ENCODE results near the gene RRM2. TPM values are rescaled to one million over a fixed set of nuclear protein-coding genes. Genes with fewer than 3 reads are reported as not detected.
A peak's percentile ranks its signal among the peaks of the same experiment; 100 is the strongest.

Gene RRM2
- total RNA-seq, 1 donor from 2014 or later = 328 TPM

DNA sequence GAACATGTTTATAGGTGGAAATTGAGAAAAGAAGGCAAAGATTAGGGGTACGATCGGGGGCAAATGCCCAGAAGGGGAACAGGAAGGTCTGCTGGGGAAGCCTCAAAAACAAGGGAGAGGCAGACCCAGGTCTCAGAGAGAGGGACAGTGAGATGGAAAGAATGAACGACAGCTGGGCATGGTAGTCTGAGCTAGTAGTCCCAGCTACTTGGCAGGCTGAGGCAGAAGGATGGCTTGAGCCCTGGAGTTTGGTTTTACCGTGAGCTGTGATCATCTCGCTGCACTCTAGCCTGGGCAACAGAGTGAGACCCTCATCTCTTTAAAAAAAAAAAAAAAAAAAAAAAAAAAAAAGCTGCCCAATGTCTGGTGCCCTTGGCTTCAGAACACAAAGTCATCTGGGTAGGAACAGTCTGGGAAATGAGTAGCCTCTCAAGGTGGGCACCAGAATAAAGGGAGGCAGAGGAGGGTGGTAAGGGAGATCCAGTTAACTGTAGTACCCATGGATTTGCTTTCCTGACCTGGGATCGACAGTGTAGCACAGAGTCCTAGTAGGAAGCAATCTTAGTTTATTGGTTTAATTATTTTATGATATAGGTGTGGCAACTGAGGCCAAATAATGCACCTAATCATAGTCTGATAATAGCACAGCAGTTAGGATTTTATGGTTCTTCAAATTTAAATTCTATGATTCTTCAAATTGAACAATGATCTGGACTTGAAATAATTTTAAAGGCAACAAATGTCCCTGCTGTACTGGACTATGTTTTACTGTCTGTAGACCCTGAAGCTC, 3.5 kb downstream of the RRM2 start:
- Mint-ChIP-seq H3K27me3 (ENCODE audit: insufficient read depth) (no peaks in the 10 kb centered on the region), H3K4me3 (peak overlapping the region; percentile 94), H3K36me3 (ENCODE audit: low read depth) (peaks cover 58% of the 10 kb centered on the region), H3K27ac (peak overlapping the region; percentile 93), H3K4me1 (ENCODE audit: low read depth) (peaks cover 78% of the 10 kb centered on the region), H3K9me3 (no peaks in the 10 kb centered on the region)
- no peak for DNase-seq (ENCODE audit: low spot score)
- intact Hi-C loops (cut with micrococcal nuclease) = loop anchor here (2.0 kb wide), 1 partner anchor 205 kb away; no protein-coding TSS in a partner anchor

DNA sequence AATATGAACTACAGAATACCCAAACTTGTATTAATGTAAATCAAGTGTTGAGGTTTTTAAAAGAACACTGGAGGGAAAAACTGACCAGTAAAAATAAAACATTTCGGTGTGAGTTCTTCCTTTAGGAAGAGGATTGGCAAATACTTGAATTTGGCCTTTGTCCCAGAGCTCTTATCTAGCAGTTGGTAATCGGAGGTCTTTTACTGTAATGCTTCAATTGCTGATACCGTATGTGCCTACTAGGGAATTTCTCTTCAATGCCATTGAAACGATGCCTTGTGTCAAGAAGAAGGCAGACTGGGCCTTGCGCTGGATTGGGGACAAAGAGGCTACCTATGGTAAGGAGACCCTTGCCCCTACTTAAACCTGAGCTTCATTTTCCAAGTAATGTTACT, 4.1 kb downstream of the RRM2 start:
- peak overlapping the region; percentile 56 for H3K4me3 Mint-ChIP-seq
- peaks cover 61% of the 10 kb centered on the region for H3K36me3 Mint-ChIP-seq (ENCODE audit: low read depth)
- intact Hi-C loops (cut with micrococcal nuclease) = no loop called here
- no peaks in the 10 kb centered on the region for H3K27me3 Mint-ChIP-seq (ENCODE audit: insufficient read depth)
- H3K4me1 Mint-ChIP-seq (ENCODE audit: low read depth) = peaks cover 74% of the 10 kb centered on the region
- H3K9me3 Mint-ChIP-seq = no peaks in the 10 kb centered on the region
- DNase-seq (ENCODE audit: low spot score) = no peak
- peak overlapping the region; percentile 52 for H3K27ac Mint-ChIP-seq

GRCh38 chr2:10128420-10128819, 5.9 kb downstream of the RRM2 start:
- peak overlapping the region; percentile 43 for H3K4me3 Mint-ChIP-seq
- peaks cover 66% of the 10 kb centered on the region for H3K36me3 Mint-ChIP-seq (ENCODE audit: low read depth)
- intact Hi-C loops (cut with micrococcal nuclease) = no loop called here
- DNase-seq (ENCODE audit: low spot score) = no peak
- H3K27me3 Mint-ChIP-seq (ENCODE audit: insufficient read depth) = no peaks in the 10 kb centered on the region
- peaks cover 80% of the 10 kb centered on the region for H3K4me1 Mint-ChIP-seq (ENCODE audit: low read depth)
- H3K27ac Mint-ChIP-seq = peak overlapping the region; percentile 13
- H3K9me3 Mint-ChIP-seq = no peaks in the 10 kb centered on the region

GRCh38 chr2:10129490-10129889, 7.0 kb downstream of the RRM2 start:
- no peak overlapping the region for H3K27ac Mint-ChIP-seq
- no peaks in the 10 kb centered on the region for H3K27me3 Mint-ChIP-seq (ENCODE audit: insufficient read depth)
- no peak for DNase-seq (ENCODE audit: low spot score)
- intact Hi-C loops (cut with micrococcal nuclease) = no loop called here
- peak overlapping the region; percentile 43 for H3K4me3 Mint-ChIP-seq
- peaks cover 71% of the 10 kb centered on the region for H3K4me1 Mint-ChIP-seq (ENCODE audit: low read depth)
- H3K9me3 Mint-ChIP-seq = no peaks in the 10 kb centered on the region
- H3K36me3 Mint-ChIP-seq (ENCODE audit: low read depth) = peaks cover 61% of the 10 kb centered on the region

- Mint-ChIP-seq H3K27me3 (ENCODE audit: insufficient read depth) (no peaks in the 10 kb centered on the region), H3K4me3 (no peak overlapping the region), H3K27ac (peak overlapping the region; percentile 68), H3K9me3 (no peaks in the 10 kb centered on the region), H3K4me1 (ENCODE audit: low read depth) (peaks cover 53% of the 10 kb centered on the region), H3K36me3 (ENCODE audit: low read depth) (peaks cover 45% of the 10 kb centered on the region)
- intact Hi-C loops (cut with micrococcal nuclease) = no loop called here
- no peak for DNase-seq (ENCODE audit: low spot score)
Observed at GRCh38 chr2:10132043-10132575, 9.6 kb downstream of the RRM2 start.

DNA sequence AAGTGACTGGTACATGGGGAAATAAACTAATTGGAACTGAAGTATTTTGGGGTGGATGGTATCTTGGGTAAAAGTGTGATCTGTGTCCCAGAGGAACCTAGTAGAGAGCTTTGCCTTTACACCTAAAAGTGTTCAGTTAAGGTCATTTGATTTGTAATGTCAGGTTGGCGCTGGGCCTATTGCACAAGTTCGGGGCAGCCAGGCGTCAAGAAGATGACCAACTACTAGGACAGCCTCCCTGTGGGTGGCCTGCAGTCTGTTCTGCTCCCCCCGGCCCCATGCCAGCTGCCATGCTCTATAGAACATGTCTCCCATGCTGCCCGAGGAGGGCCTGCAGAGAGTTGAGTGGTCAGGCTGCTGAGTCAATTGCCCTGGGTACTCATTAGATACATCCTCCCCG, 10.1 kb downstream of the RRM2 start:
- Mint-ChIP-seq H3K36me3 (ENCODE audit: low read depth) (peaks cover 43% of the 10 kb centered on the region), H3K27ac (peak overlapping the region; percentile 68), H3K9me3 (no peaks in the 10 kb centered on the region), H3K4me3 (no peak overlapping the region), H3K4me1 (ENCODE audit: low read depth) (peaks cover 50% of the 10 kb centered on the region), H3K27me3 (ENCODE audit: insufficient read depth) (no peaks in the 10 kb centered on the region)
- intact Hi-C loops (cut with micrococcal nuclease) = no loop called here
- DNase-seq (ENCODE audit: low spot score) = no peak

GRCh38 chr2:10132996-10133647, 10.6 kb downstream of the RRM2 start:
- Mint-ChIP-seq H3K27me3 (ENCODE audit: insufficient read depth) (no peaks in the 10 kb centered on the region), H3K4me3 (no peak overlapping the region), H3K36me3 (ENCODE audit: low read depth) (peaks cover 40% of the 10 kb centered on the region), H3K27ac (no peak overlapping the region), H3K9me3 (no peaks in the 10 kb centered on the region), H3K4me1 (ENCODE audit: low read depth) (peaks cover 46% of the 10 kb centered on the region)
- no peak for DNase-seq (ENCODE audit: low spot score)
- intact Hi-C loops (cut with micrococcal nuclease) = no loop called here

DNA sequence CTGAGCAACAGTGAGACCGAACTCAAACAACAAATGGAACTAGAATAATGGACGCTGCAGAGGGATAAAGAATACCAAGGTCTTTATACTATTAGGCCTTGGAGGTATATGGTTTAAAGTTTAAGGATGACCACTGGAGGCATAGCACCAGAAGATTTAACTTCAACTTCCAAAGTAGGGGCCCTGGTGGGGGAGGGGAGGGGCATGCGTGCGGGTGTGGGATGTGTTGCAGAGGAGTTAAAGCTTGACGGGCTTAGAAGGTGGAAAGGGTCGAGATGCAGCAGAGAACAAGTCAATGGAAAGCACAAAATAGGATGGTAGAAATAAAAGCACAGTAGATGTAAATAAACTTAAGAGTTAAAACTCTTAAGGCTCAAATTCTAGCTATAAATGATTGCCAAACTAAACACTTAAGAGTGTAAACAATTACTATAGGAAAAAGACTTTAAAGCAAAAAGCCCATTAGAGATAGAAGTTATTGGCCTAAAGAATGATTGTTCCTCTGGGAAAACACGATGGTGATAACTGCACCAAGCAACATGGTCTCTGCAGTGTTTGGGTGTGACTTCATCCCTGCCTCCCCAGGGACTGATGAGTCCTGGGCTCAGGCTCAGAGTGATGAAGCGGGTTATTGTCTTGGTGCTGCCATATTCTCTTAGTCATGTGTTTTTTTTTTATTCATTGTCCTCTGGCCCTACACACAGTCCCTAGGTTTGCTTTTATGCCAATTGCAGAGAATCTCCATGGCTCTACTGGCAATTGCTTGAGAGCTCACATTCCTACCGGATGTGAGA, 13.0 kb downstream of the RRM2 start:
- peaks cover 30% of the 10 kb centered on the region for H3K36me3 Mint-ChIP-seq (ENCODE audit: low read depth)
- no peak for DNase-seq (ENCODE audit: low spot score)
- no peaks in the 10 kb centered on the region for H3K27me3 Mint-ChIP-seq (ENCODE audit: insufficient read depth)
- intact Hi-C loops (cut with micrococcal nuclease) = no loop called here
- H3K4me3 Mint-ChIP-seq = no peak overlapping the region
- peak overlapping the region; percentile 14 for H3K27ac Mint-ChIP-seq
- H3K9me3 Mint-ChIP-seq = no peaks in the 10 kb centered on the region
- peaks cover 39% of the 10 kb centered on the region for H3K4me1 Mint-ChIP-seq (ENCODE audit: low read depth)

DNA sequence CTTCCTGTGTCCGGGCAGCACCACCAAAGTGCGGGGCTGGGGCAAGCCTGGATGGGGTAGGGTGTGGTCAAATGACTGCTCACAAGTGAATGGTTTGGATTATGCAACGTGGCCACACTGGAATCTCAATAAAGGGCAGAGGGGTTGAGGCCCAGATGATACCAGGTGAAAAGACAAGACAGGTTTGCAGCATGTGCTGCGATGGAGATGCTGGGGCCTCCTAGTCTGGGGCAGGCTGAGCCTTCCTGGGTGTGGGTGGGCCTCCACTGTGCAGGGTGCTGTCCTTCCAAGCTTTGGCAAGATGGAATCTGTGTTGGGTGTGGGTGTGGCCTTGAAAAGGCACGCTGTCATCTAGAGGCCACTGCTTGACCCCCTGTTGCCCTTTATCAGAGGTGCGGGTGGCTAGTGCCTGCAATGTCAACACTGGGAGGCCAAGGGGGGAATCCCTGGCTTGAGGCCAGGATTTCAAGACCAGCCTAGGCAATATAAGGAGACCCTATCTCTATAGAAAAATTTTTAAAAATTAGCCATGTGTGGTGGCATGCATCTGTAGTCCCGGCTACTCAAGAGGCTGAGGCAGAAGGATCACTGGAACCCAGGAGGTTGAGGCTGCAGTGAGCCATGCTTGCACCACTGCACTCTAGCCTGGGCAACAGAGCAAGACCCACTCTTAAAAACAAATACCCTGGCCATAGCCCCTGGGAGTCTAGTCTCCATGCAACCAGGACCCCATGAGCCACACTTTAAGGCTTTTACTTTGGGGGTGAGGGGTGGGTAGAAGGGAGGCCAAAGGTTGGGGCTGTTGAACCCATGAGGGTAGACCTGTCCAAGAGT, 13.8 kb downstream of the RRM2 start:
- Mint-ChIP-seq H3K9me3 (no peaks in the 10 kb centered on the region), H3K27me3 (ENCODE audit: insufficient read depth) (no peaks in the 10 kb centered on the region), H3K36me3 (ENCODE audit: low read depth) (peaks cover 25% of the 10 kb centered on the region), H3K4me1 (ENCODE audit: low read depth) (peaks cover 37% of the 10 kb centered on the region), H3K4me3 (no peak overlapping the region), H3K27ac (peak overlapping the region; percentile 14)
- intact Hi-C loops (cut with micrococcal nuclease) = no loop called here
- no peak for DNase-seq (ENCODE audit: low spot score)

GRCh38 chr2:10137053-10137843, 14.7 kb downstream of the RRM2 start:
- no peaks in the 10 kb centered on the region for H3K9me3 Mint-ChIP-seq
- H3K27ac Mint-ChIP-seq = no peak overlapping the region
- H3K36me3 Mint-ChIP-seq (ENCODE audit: low read depth) = peaks cover 21% of the 10 kb centered on the region
- no peaks in the 10 kb centered on the region for H3K27me3 Mint-ChIP-seq (ENCODE audit: insufficient read depth)
- no peak for DNase-seq (ENCODE audit: low spot score)
- H3K4me3 Mint-ChIP-seq = no peak overlapping the region
- H3K4me1 Mint-ChIP-seq (ENCODE audit: low read depth) = peaks cover 40% of the 10 kb centered on the region
- intact Hi-C loops (cut with micrococcal nuclease) = no loop called here

DNA sequence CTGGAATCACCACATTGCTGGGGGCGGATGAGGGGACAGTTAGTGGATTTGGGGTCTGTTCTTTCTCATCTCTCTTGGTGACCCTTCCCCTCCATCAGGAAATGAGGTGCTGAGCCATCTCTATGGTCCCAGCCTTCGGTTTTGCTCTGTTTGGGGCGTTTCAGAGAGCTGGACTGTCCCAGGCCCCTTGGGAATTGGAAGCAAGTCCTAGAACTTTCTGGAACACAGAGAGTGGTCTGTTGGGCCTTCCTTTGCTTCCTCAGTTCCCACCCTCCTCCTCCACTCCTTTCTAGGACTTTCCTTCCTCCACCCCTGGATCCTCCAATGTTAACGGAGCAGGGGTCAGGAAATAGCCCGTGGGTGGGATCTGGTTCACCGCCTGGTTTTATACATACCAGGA, 17.0 kb downstream of the RRM2 start:
- H3K4me3 Mint-ChIP-seq = no peak overlapping the region
- no peaks in the 10 kb centered on the region for H3K27me3 Mint-ChIP-seq (ENCODE audit: insufficient read depth)
- peaks cover 23% of the 10 kb centered on the region for H3K36me3 Mint-ChIP-seq (ENCODE audit: low read depth)
- DNase-seq (ENCODE audit: low spot score) = no peak
- intact Hi-C loops (cut with micrococcal nuclease) = no loop called here
- no peaks in the 10 kb centered on the region for H3K9me3 Mint-ChIP-seq
- peaks cover 37% of the 10 kb centered on the region for H3K4me1 Mint-ChIP-seq (ENCODE audit: low read depth)
- no peak overlapping the region for H3K27ac Mint-ChIP-seq

Data from activated T-helper 1 cell treated with anti-CD3 and anti-CD28 coated beads, Interleukin-12 subunit alpha, Interleukin-12 subunit beta, Interleukin-2, Interleukin-4 antibody, amounts not matched to agents 30 ng/mL and 10 ng/mL and 1 ng/mL, durations not matched to agents 14 hours and 24 hours and 36 hours (primary cell).